ENCODE results near the gene IGF2BP2. TPM values are rescaled to one million over a fixed set of nuclear protein-coding genes. Genes with fewer than 3 reads are reported as not detected.

IGF2BP2 gene
- total RNA-seq, 4 donors from 2014 or later = 3.0 to 13.8 (median 6.8) TPM

- no peaks in the 10 kb centered on the region for H3K36me3 ChIP-seq
- intact Hi-C loops (cut with DNase I) = no loop called here
- no peaks in the 10 kb centered on the region for H3K9me3 ChIP-seq
- TF ChIP-seq CTCF (IDR thresholded peaks at IDR 0.05) (no peak), POLR2A (IDR thresholded peaks at IDR 0.05) (no peak)
- no peaks in the 10 kb centered on the region for H3K27me3 ChIP-seq
- 85 to 90% methylated on average over 2 to 8 of the region's 12 CpGs for WGBS, 2 donors
- H3K4me3 ChIP-seq = no peak overlapping the region
- peak overlapping the region in 2 of 4 donors; percentile 17 to 92 for H3K27ac ChIP-seq
- DNase-seq = no peak
- peaks cover 0 to 40% (median 27%) of the 10 kb centered on the region in 3 donors for H3K4me1 ChIP-seq
These were observed 170.7 kb downstream of the IGF2BP2 start for GRCh38 chr3:185653949-185654757.

- Histone ChIP-seq H3K9me3 (no peaks in the 10 kb centered on the region), H3K36me3 (no peaks in the 10 kb centered on the region), H3K27me3 (no peaks in the 10 kb centered on the region), H3K27ac (no peak overlapping the region), H3K4me3 (no peak overlapping the region), H3K4me1 (peaks cover 0 to 18% (median 14%) of the 10 kb centered on the region in 3 donors)
- TF ChIP-seq POLR2A (IDR thresholded peaks at IDR 0.05) = no peak
- intact Hi-C loops (cut with DNase I) = no loop called here
- 93% methylated on average over 6 to 9 of the region's 9 CpGs for WGBS, 2 donors
- DNase-seq = no peak
These were observed 172.9 kb downstream of the IGF2BP2 start for GRCh38 chr3:185651971-185652370.

GRCh38 chr3:185649414-185649813 lies 175.4 kb downstream of the IGF2BP2 start:
- H3K9me3 ChIP-seq = no peaks in the 10 kb centered on the region
- H3K27ac ChIP-seq = no peak overlapping the region
- no peak for DNase-seq
- TF ChIP-seq POLR2A (IDR thresholded peaks at IDR 0.05) (no peak), CTCF (IDR thresholded peaks at IDR 0.05) (no peak)
- peaks cover 0 to 10% (median 0%) of the 10 kb centered on the region in 4 donors for H3K27me3 ChIP-seq
- WGBS, 2 donors = 78 to 81% methylated on average over 4 to 7 of the region's 10 CpGs
- H3K4me1 ChIP-seq = no peaks in the 10 kb centered on the region
- no peak overlapping the region for H3K4me3 ChIP-seq
- peaks cover 0 to 17% (median 0%) of the 10 kb centered on the region in 3 donors for H3K36me3 ChIP-seq
- intact Hi-C loops (cut with DNase I) = no loop called here

GRCh38 chr3:185648396-185648795 lies 176.4 kb downstream of the IGF2BP2 start:
- no peak overlapping the region for H3K27ac ChIP-seq
- WGBS, 2 donors = 94% methylated on average over 3 to 4 of the region's 4 CpGs
- H3K36me3 ChIP-seq = peaks cover 0 to 17% (median 0%) of the 10 kb centered on the region in 3 donors
- no peak overlapping the region for H3K4me3 ChIP-seq
- no peaks in the 10 kb centered on the region for H3K4me1 ChIP-seq
- no peak for DNase-seq
- H3K27me3 ChIP-seq = peaks cover 0 to 10% (median 0%) of the 10 kb centered on the region in 4 donors
- TF ChIP-seq POLR2A (IDR thresholded peaks at IDR 0.05) (no peak), CTCF (IDR thresholded peaks at IDR 0.05) (no peak)
- intact Hi-C loops (cut with DNase I) = no loop called here
- H3K9me3 ChIP-seq = no peaks in the 10 kb centered on the region

GRCh38 chr3:185647880-185648210 lies 177.0 kb downstream of the IGF2BP2 start:
- peaks cover 0 to 10% (median 0%) of the 10 kb centered on the region in 4 donors for H3K27me3 ChIP-seq
- no peaks in the 10 kb centered on the region for H3K4me1 ChIP-seq
- intact Hi-C loops (cut with DNase I) = no loop called here
- H3K36me3 ChIP-seq = peaks cover 0 to 17% (median 0%) of the 10 kb centered on the region in 3 donors
- DNase-seq = no peak
- 84 to 87% methylated on average over 9 to 10 of the region's 10 CpGs for WGBS, 2 donors
- TF ChIP-seq CTCF (IDR thresholded peaks at IDR 0.05) = no peak
- TF ChIP-seq POLR2A (IDR thresholded peaks at IDR 0.05) = no peak
- no peak overlapping the region for H3K4me3 ChIP-seq
- no peaks in the 10 kb centered on the region for H3K9me3 ChIP-seq
- no peak overlapping the region for H3K27ac ChIP-seq

Measured in esophagus squamous epithelium (tissue), 5 donors.